HG02870 (cell line): Measurements from ENCODE around the gene TMEM154.
A peak's percentile ranks its signal among the peaks of the same experiment; 100 is the strongest.

Experiments
- ATAC-seq: cut with Tn5 transposase; IDR thresholded peaks from one replicate; pipeline ENCODE4 v1.9.1; 2021; ENCODE audit warnings: mild to moderate bottlenecking, moderate library complexity; ENCODE audit not compliant: unreplicated experiment

The TMEM154 gene

DNA sequence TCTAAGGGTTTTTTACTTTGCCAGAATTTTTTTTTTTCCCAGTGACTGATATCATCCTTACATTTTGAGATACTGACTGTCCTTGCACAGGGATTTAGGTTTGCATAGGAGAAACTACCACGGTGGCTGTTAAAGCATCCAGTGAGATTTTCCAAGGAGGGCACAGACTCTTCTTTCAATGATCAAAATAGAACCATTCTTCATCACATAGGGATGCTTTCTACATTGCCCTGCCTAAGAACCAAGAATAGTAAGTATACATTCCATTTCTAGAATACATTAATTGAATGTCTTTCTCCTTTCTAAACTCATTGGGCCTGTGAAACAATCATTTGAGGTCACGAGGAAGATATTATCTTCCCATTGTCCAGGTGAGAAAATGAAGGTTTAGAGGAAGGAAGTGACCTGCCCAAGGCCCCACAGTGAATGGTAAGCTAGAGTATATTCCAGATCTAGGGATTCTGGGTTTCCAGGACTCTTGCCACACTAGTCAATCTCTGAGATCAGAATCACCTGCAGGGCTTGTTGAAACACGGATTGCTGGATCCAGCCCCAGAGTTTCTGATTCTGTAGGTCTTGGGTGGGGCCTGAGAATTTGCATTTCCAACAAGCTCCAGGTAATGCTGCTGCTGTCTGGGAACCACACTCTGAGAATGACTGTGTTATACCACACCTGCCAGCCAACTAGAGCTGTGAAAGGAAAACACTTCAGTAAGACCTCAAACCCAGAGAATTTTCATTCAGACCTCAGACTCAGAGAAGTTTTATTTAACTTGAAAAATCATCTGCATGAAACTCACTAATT lies 17.7 kb upstream of the TMEM154 start:
- ATAC-seq = no peak

DNA sequence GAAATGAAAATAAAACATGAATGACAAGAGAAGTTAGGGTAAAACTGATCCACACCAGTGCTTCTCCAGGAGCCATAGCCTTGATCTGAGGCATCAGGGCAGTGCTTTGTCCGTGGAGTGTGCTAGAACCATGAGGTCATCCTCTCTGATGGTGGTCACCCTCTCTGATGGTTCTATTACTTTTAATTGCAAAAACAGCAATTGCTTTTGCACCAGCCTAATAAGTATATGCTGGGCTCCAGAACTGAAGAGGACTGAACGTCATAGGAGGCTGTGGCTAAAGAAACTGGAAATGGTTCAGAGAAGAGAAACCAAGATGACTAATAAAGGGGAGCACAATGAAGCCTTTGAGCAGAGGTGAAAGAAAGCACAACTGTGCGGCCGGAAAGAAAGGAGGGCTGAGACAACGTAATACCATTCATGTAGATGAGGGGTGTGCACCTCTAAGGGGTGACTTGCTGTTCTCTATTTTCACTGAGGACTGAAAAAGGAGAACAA lies 17.0 kb upstream of the TMEM154 start:
- peak; percentile 100 for ATAC-seq

DNA sequence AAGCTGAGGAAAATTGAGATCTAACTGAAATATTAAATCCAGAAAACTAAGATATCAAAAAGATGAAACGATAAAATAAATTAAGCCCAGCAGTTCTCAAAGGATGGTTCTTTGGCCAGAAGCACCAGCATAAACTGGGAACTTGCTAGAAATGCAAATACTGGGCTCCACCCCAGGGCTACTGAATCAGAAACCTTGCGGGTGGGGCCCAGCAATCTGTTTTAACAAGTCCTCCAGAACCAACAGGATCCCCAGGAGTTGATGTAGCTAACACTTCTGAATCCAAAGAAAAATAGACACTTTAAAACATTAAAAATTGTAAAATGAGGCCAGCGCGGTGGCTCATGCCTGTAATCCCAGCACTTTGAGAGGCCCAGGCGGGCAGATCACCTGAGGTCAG lies 14.1 kb upstream of the TMEM154 start:
- no peak for ATAC-seq

DNA sequence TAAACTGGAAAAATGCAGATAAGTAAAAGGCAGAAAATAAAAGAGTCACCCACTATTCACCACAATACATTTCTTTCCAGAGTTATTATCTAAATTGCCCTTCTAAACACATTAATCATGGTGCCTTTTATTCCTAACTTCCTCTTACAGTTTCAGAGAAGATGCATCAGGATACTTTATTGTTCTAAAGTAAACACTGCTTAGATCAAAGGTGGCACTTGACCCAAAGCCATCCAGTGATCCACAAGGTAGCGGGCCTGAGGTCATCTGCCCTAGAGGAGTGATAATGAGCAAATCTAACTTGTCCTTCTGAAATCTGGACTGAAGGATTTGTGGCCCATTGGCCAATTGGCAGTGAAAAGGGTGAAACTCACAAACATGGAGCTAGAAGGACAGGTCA lies 12.0 kb upstream of the TMEM154 start:
- no peak for ATAC-seq

DNA sequence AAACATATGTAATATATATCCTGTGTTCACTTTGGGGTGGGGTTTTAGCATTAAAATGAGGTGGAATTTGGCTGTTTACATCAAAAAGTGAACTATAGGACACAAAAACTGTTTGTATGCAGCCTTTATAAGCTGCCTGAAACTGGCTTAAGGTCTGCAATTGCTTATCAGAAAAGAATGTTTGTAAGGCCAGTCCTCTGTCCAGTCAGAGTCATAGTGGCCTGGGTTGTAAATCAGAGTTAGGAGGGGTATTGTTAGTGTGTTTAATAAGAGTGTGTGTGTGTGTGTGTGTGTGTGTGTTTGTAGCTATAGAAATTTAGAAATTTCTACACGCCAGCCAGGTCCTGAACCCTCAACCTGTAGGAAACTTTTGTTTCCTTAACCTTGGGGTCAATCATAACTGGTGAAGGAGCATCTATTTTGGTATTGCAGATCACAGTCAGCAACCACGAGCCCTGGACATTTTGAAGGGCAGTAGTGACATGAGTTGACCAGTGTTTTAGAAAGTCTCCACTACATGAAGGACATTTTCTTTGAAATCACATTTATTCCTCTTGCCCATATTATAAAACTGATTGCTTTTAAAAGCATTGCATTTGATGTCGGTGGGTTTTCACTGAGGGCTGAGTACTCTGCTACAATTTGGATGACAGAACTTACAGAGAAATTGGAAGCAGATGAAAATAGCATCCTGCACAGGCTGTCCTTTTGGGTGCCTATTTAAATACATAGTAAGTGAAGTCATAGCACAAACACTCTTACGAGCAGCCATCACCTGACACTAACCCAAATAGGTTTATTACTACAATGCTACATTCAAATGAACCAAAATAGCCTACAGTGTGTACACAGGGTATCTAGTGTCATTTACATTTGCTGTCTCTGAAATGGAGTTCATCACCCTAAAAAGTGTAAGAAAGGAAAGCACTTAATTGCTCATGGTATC lies 11.2 kb upstream of the TMEM154 start:
- no peak for ATAC-seq

DNA sequence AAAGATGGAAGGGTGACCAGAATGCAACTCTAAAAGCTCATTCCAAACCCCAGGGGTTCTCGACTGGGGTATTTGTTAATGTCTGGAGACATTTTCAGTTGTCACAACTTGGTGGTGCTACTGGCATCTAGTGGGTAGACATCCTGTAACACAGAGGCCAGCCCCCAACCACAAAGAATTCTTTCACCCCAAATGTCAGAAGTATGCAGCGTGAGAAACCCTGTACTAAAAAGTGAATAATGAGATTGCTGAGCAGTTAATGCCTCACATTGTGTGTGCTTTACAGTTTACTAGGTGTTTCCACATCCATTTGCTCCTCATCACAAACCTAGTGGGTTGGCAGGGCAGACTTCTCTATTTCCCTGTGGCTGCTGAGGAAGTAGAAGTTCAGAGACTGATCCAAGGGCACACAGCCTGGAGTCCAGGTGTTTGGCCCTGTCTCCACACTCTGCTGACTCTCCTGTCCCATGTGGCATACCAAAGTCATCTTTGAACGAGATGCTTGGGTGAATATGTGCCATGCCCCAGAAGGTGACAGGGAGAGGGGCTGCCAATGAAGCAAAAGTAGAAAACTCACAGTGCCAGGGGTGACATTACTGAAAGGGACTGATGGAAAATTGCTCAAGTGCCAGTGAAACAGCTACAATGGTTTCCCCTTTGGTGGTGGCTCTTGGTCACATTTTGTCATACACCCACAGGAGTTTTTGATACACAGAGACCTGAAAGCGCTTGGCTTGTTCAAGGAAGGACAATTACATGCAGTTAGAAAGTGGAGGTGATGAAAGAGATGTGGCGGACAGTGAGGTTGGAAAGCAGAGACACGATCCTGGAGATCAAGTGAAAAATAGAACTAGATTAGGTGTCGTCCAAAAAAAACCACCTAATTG lies 10.1 kb upstream of the TMEM154 start:
- ATAC-seq = no peak

DNA sequence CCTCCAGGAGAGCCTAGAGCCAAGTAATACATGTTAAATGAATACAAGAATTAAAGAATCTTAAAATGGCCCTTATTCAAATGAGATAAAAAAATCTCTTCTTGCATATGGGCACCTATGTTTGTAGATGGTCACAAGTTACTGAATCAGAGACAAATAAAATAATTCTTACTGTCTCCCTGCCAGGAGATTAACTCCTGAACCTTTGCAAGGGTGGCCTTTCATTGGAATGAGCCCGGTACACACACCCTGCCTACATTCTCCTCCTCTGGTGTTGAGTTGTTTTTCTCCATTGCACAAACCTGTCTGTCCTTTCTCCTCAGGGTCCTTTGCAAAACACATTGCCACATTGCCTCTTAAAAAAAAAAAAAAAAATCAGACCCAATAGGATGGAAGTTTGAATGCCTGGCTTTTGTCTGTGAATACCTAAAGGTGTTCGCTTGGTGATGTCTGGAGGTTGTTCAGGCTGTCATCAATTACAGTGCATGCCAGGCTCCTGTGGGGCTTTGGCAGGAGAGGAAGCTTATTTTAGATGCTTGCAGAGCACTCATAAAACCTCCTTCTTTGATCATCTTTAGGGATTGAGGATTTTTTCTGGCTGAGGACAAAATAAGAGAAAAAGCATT lies 8.3 kb upstream of the TMEM154 start:
- ATAC-seq = no peak

DNA sequence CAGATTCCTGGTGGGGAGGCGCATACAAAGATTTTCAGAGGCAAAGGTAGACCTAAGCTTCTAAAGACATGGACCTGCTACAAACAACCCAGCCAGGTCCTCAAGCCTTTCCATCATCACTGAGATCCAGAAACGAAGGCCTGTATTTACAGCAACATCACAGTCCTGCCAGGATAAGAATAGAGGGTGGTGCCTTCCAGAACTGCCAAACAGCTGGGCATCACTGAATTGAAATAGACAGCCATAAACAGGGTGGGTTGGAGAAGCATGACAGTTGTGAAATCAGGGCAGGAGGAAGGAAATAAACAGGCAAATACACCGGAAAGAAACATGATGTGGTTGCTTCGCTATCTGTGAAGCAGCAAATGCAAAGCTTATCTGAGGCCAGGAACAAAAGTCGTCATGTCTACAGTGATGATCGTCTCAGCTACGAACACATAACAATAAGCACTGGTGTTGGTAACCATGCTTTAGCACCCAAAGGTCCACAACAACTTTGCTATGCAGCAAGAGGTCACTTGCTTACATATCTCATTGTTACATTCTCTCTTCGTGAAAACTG lies 6.7 kb upstream of the TMEM154 start:
- no peak for ATAC-seq

DNA sequence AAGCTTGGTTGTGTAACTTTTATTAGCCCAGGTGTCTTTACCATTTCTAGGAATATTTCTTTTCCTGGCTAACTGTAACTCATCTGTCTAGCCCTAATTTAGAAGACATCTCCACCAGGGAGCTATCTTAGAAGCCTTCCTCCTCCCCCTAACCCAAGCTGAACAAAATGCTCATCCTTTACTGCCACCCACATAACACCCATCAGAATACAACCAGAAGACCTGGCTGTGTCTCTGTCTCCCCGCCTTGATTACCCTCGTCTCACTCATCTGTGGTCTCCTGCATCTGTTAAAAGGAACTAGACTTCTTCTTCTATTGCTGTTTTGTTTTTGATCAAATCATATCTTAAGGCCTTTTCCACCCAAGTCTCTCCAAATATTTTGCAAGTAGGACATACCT lies 4.8 kb upstream of the TMEM154 start:
- no peak for ATAC-seq

DNA sequence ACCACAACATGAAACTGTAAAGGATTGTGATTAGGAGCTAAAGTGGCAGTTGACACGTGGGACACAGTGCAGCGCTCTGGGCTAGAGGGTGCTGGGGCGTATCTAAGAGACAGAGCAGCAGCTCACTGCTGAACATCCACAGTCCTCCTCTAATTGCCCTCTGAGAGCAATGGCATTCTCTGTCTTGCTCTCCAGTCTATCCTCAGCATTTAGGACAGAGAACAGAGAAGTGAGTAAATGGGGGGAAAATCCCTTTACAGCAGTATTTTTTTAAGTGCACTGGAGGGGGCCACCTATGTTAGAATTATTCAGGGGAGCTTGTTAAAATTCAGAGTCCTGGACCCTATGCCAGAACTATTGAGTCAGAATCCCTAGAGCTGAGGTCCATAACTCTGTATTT lies 4.2 kb upstream of the TMEM154 start:
- peak; percentile 45 for ATAC-seq

DNA sequence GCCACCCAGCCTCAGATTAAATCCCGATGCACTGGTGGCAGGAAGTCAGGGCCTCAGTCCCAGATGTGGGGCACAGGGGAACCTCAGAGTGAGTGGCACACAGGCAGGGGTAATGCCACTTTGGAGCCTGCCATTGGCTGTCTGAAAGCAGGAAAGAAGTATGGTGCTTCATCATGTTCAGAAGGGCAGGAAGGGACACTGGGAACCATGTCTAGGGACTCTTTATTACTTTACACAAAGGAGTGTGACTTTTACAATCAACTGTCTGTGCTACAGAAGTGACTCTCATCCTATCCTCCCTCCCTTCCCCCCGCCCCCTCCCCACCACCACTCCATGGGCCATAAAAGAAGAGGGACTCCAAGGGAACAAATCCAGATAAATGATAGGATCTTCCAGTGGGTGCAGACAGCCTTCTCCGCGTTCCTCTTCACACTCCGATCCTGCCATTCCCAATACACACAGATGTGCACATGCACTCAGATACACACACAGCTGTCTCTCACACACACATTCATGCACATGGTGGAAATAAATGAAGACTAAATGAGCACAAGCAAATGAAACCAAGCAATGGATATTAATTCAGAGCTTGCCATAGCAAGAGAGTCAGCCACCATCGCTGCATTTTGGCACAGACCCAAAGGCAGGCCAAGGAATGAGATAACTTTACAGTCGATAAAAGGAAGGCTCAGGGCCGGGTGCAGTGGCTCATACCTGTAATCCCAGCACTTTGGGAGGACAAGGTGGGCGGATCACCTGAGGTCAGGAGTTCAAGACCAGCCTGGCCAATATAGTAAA lies 2.5 kb upstream of the TMEM154 start:
- ATAC-seq = no peak

DNA sequence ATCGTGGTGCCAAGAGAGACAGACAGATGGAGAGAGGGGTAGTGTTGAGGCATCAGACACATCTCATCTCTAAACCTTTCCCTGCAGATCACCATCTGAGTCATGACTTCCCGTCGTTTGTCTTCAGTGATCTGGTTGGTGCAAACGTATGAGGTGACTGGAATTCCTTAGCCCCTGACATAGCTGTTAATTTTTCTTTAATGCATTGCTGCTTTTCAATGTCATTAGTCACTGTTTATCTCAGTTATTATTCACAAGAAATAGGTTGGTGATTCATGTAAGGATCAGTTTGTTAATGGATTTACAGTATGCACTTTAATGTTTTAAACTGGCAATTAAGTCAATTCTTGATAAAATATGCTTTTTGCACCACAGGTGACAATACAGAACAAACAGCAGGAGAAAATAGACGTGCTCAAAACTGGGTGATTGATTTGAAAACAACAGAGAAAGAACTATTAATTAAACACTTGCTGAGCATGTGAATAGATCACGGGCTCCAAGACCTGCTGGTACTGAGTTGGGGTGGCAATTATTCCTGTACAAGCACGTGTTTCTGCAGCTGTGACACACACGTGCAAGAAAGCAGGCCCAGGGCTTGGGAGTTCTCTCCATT lies 1.3 kb upstream of the TMEM154 start:
- no peak for ATAC-seq

DNA sequence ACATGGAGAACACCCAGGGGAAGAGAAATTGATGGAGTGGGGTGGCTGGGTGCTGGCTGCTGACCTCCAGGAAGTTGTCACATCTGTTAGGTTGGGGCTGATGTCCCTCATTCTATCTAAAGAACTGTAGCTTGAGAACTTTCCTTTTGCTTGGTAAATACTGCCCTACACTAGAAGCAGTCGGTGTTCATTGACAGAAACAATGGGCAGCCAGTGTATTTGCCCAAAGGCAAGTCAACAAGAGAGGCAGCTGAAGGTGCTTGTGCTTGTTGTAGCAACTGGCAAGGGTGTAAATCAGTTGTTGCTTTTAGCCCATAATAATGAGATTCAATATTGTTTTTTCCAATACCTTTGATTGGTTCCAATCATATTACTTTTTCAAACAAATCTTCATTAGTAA lies 956 bp downstream of the TMEM154 start:
- no peak for ATAC-seq

DNA sequence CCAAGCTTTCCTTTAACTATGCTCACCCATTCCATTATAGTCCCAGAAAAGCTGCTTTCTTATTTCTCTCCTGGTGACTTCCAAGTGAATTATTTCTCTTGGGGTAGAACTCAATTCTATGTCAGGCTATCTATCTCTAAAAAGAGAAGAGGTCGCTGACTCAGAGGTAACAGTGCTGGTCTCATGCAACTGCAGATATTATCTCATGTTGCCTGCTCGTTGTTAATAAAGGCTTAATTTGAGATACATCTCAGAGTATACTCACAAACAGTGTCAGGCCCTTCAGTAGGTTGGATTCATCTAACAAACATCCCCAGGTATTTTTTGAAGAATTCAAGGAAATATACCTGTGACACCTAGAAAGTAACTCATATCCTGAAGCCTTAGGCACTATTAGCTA lies 2.7 kb downstream of the TMEM154 start:
- ATAC-seq = no peak

DNA sequence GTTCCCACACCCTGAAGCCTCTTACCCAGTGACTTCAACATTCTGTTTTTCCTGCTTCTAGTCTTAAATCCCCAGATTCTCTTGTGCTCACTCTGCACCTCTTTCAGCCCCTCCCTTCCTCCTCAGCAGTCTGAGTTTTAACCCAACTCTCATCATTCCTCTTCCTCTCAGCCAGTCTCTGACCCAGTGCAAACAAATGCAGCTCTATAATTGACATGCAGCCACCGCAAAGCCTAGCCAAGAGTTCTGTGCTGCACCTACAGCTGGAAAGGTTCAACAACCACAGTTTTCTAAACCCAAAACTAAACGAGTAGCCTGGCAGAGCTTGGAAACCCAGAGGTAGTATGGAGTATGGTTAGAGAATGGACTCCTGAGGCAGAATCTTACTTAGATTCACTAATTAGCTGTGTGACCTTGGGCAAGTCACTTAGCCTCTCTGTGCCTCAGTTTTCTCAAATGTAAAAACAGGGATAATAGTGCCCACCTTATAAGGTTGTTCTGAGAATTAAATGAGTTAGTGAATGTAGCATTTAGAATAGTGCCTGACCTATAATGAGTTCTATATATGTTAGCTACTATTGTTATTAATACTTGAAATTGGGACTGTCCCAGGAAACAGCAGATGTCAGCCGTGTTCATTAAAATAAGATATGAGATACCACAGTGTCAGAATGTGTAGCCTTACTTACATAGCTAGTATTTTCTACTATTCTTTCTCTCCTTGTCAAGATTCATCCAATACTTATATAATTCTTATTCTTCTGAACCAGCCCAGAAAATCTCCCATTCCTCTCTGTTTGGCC lies 3.5 kb downstream of the TMEM154 start:
- peak; percentile 37 for ATAC-seq

DNA sequence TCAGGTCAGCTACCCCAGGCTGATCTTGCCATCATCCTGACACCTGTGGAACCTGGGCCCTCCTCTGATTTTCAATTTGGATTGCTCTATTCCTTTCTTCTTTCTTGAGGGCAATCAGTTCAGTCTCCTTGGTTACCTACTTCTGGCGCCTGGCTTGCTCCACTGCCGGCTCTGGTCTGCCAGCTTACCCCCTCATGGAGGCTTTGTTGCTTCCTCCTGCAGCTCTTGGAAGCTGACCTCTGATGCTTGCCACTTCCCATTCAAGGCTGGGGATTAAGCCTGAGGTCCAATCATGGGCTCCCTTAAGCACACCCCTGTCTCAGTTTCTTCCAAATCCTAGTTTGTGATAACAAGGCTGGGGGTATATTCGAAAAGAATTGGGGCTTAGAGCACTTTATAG lies 5.4 kb downstream of the TMEM154 start:
- ATAC-seq = no peak

DNA sequence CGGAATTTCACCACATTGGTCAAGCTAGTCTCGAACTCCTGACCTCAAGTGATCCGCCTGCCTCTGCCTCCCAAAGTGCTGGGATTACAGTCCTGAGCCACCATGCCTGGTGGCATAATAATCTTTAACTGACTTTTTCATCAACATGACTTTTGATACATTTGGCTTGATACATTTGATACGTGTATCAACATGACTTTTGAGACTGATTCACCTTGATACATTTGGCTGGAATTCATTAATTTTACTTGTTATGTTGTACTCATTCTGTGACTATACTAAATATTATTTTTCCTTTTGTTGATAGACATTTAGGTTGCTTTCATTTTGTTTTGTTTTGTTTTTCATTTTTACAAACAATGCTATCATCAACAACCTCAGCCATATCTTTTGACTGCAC lies 6.3 kb downstream of the TMEM154 start:
- ATAC-seq = no peak
